Endothelial cell of umbilical vein (primary cell): ENCODE results near the gene FABP6. TPM values are rescaled to one million over a fixed set of nuclear protein-coding genes. Genes with fewer than 3 reads are reported as not detected.

ENCODE experiments used
- BruUV-seq: library from RNA; stranded (reverse); fragments of 400-500 nt; replicated peaks from 2 replicates; lab custom pipeline; 2021; lab: Mats Ljungman, UMichigan
- CTCF ChIA-PET: fragments of 300-600, 350-600 bp; sonication (Branson Sonifier 250); formaldehyde crosslinking; loops from one replicate; lab custom pipeline; 2021; ENCODE audit warnings: antibody characterized with exemption, inconsistent platforms; lab: Charles Lee
- POLR2A ChIA-PET: fragments of 300-600, 350-600 bp; sonication (Branson Sonifier 250); formaldehyde crosslinking; loops from one replicate; lab custom pipeline; 2021; ENCODE audit warnings: antibody characterized with exemption, inconsistent platforms; lab: Charles Lee
- DNase-seq: peaks from one replicate; pipeline ENCODE4 v3.0.0-alpha.2; 2011; ENCODE audit warnings: low read depth, low spot score
- FAIRE-seq: peaks from 2 replicates; lab custom pipeline; 2011; peaks lifted over from hg19 to GRCh38; lab: Jason Lieb, UNC
- H2AFZ ChIP-seq: 2 replicates; pipeline ENCODE4 v1.6.0; 2012; ENCODE audit warnings: low read depth, low read length, control low read depth, inconsistent platforms
- H3K27ac ChIP-seq: 2 replicates; pipeline ENCODE4 v1.5.1; 2011; ENCODE audit warnings: low read depth, mild to moderate bottlenecking, control low read depth, low read length, moderate library complexity; ENCODE audit not compliant: insufficient read depth
- H3K27me3 ChIP-seq, 2 experiments: 2 replicates each; pipeline versions ENCODE4 v1.6.0 to v1.6.1; 2011; ENCODE audit warnings: low read length in 2 of 2, mixed read lengths in 1 of 2; ENCODE audit not compliant: control insufficient read depth in 2 of 2, insufficient read depth in 2 of 2
- H3K36me3 ChIP-seq, 2 experiments: 2 replicates in 1 of 2; 3 replicates in 1 of 2; pipeline ENCODE4 v1.5.1; 2011; ENCODE audit warnings: low read length in 2 of 2, mild to moderate bottlenecking in 1 of 2, moderate library complexity in 1 of 2; ENCODE audit not compliant: control insufficient read depth in 2 of 2, insufficient read depth in 2 of 2; ENCODE audit errors: extremely low read depth in 1 of 2
- H3K4me1 ChIP-seq: 3 replicates; pipeline ENCODE4 v1.5.1; 2011; ENCODE audit warnings: mild to moderate bottlenecking, low read length; ENCODE audit not compliant: control insufficient read depth, insufficient read depth; ENCODE audit errors: extremely low read depth
- H3K4me2 ChIP-seq: 2 replicates; pipeline ENCODE4 v1.6.1; 2011; ENCODE audit warnings: low read length, control low read depth, mixed read lengths; ENCODE audit not compliant: insufficient read depth
- H3K4me3 ChIP-seq, 3 experiments: fragments of 200-600 bp in 1 of 3; sonication (generic), shearing (Covaris generic) in 1 of 3; replicated peaks in 1 of 3; 2 replicates each; pipeline ENCODE4 v1.5.1; 2011 to 2016; ENCODE audit warnings: control low read depth in 3 of 3, low read length in 3 of 3, mild to moderate bottlenecking in 2 of 3, inconsistent platforms in 1 of 3, low read depth in 1 of 3, moderate library complexity in 1 of 3; ENCODE audit not compliant: insufficient read depth in 1 of 3
- H3K79me2 ChIP-seq: 2 replicates; pipeline ENCODE4 v1.6.0; 2012; ENCODE audit warnings: low read length, inconsistent platforms; ENCODE audit not compliant: control insufficient read depth, insufficient read depth
- H3K9ac ChIP-seq: replicated peaks from 2 replicates; pipeline ENCODE3; 2011; ENCODE audit warnings: low read length, control low read depth; ENCODE audit not compliant: insufficient read depth; ENCODE audit errors: extremely low read depth
- H3K9me1 ChIP-seq: replicated peaks from 3 replicates; pipeline ENCODE4 v1.6.0; 2011; ENCODE audit warnings: mild to moderate bottlenecking, low read length; ENCODE audit not compliant: control insufficient read depth, insufficient read depth; ENCODE audit errors: extremely low read depth
- H3K9me3 ChIP-seq: replicated peaks from 2 replicates; pipeline ENCODE4 v1.5.1; 2012; ENCODE audit warnings: low read length, inconsistent platforms; ENCODE audit not compliant: control insufficient read depth, insufficient read depth
- H4K20me1 ChIP-seq: replicated peaks from 2 replicates; pipeline ENCODE3; 2011; ENCODE audit warnings: mild to moderate bottlenecking, low read length; ENCODE audit not compliant: control insufficient read depth, insufficient read depth; ENCODE audit errors: extremely low read depth
- CTCF ChIP-seq, 2 donors: IDR thresholded peaks; 1 replicate in 1 of 2; 2 replicates in 1 of 2; pipeline ENCODE4 v1.5.1; 2011; ENCODE audit warnings: low read length in 2 of 2, mild to moderate bottlenecking in 2 of 2, moderate library complexity in 2 of 2, control low read depth in 1 of 2, inconsistent platforms in 1 of 2, low read depth in 1 of 2; ENCODE audit not compliant: insufficient read depth in 1 of 2; ENCODE audit errors: extremely low read depth in 1 of 2
- EZH2 ChIP-seq: IDR thresholded peaks from 2 replicates; pipeline ENCODE4 v1.6.1; 2012; ENCODE audit warnings: borderline replicate concordance, low read depth, mild to moderate bottlenecking, moderate library complexity, low read length, inconsistent platforms; ENCODE audit not compliant: severe bottlenecking
- FOS ChIP-seq: IDR thresholded peaks from 2 replicates; pipeline ENCODE4 v1.6.1; 2011; ENCODE audit warnings: mild to moderate bottlenecking, low read length, moderate library complexity, borderline replicate concordance; ENCODE audit not compliant: insufficient read depth
- GATA2 ChIP-seq: IDR thresholded peaks from 2 replicates; pipeline ENCODE4 v1.7.0; 2011; ENCODE audit warnings: low read depth, mild to moderate bottlenecking, moderate library complexity, mixed read lengths, low read length; ENCODE audit not compliant: insufficient read length, insufficient read depth
- JUN ChIP-seq: IDR thresholded peaks from 2 replicates; pipeline ENCODE4 v1.6.1; 2011; ENCODE audit warnings: borderline replicate concordance, low read depth; ENCODE audit not compliant: insufficient read length, insufficient read depth
- MAX ChIP-seq: IDR thresholded peaks from 2 replicates; pipeline ENCODE4 v1.6.1; 2011; ENCODE audit not compliant: insufficient read depth, insufficient read length
- MYC ChIP-seq: IDR thresholded peaks from one replicate; pipeline ENCODE4 v1.6.1; 2011; ENCODE audit warnings: mild to moderate bottlenecking, low read depth, low read length
- POLR2A ChIP-seq: IDR thresholded peaks from 2 replicates; pipeline ENCODE4 v1.6.1; 2012; ENCODE audit warnings: low read depth, mild to moderate bottlenecking, control low read depth, low read length
- POLR2AphosphoS5 ChIP-seq: IDR thresholded peaks from 2 replicates; pipeline ENCODE4 v1.6.1; 2012; ENCODE audit warnings: low read depth, mild to moderate bottlenecking, control low read depth, low read length, moderate library complexity; ENCODE audit not compliant: insufficient read depth
- dilution Hi-C: fragments of 300-500 bp; cut with MboI; formaldehyde crosslinking; loops from one replicate; pipeline ENCODE4 v1.15.0; 2019; ENCODE audit warnings: low sequenced_read_pairs; ENCODE audit not compliant: extremely low pct_ligation_motif_present
- intact Hi-C: fragments of 100-400 bp; cut with micrococcal nuclease; formaldehyde crosslinking; loops from one replicate; pipeline ENCODE4 v1.10.0; 2022
- polyA plus RNA-seq, 4 experiments: library from polyadenylated mRNA; depleted of rRNA in 3 of 4; stranded (reverse) in 3 of 4; unstranded in 1 of 4; fragments of >200 nt; gene quantifications; 2 replicates each; pipeline versions ENCODE4 v1.2.1 to v1.2.3, GENCODE V29; 2011 to 2012; ENCODE audit warnings: missing spikeins in 1 of 4
- total RNA-seq: library from RNA; stranded (reverse); gene quantifications from 2 replicates; pipeline ENCODE4 v1.2.3, GENCODE V29; 2021

Gene FABP6
- total and polyA plus RNA-seq, 2 donors (not counting 3 experiments of a cell fraction or from before 2014, with no cell fraction given) = not detected

GRCh38 chr5:160254706-160255105 lies 25.4 kb downstream of the FABP6 start:
- no peaks in the 10 kb centered on the region for H3K27me3 ChIP-seq
- H3K4me2 ChIP-seq = no peak overlapping the region
- no peak overlapping the region for H3K27ac ChIP-seq
- DNase-seq = no peak
- H3K36me3 ChIP-seq = peaks cover 0 to 34% of the 10 kb centered on the region in 2 experiments
- FAIRE-seq = no peak
- no peak overlapping the region for H3K9ac ChIP-seq
- H4K20me1 ChIP-seq = no peaks in the 10 kb centered on the region
- no peaks in the 10 kb centered on the region for H3K9me1 ChIP-seq
- H3K79me2 ChIP-seq = no peaks in the 10 kb centered on the region
- H2AFZ ChIP-seq = no peak overlapping the region
- H3K4me1 ChIP-seq = no peaks in the 10 kb centered on the region
- H3K9me3 ChIP-seq = no peaks in the 10 kb centered on the region
- POLR2A ChIA-PET = no interaction called here
- dilution Hi-C loops = no loop called here
- intact Hi-C loops = no loop called here
- TF ChIP-seq EZH2 (no peak), CTCF (IDR thresholded peaks at IDR 0.05; ENCODE audit: extremely low read depth in 1 of 2, insufficient read depth in 1 of 2, low read depth in 1 of 2, low read length in 2 of 2) (no peak), MAX (no peak), POLR2A (no peak), FOS (no peak), MYC (no peak), GATA2 (no peak), POLR2AphosphoS5 (no peak), JUN (no peak)
- CTCF ChIA-PET = no interaction called here
- no TSS peak for BruUV-seq
- H3K4me3 ChIP-seq = no peak overlapping the region
